GM18498 (cell line): ENCODE measurements around the gene DBET.
"Not testable (repeated sequence)": the region's sequence is repeated elsewhere in the genome, so short reads cannot be mapped to it uniquely, and the experiment has no call there.

ENCODE experiments used
- ATAC-seq: cut with Tn5 transposase; IDR thresholded peaks from one replicate; pipeline ENCODE4 v1.9.1; 2021; ENCODE audit warnings: mild to moderate bottlenecking, moderate library complexity; ENCODE audit not compliant: unreplicated experiment

DBET gene

GRCh38 chr4:190049378-190050239 lies 14.7 kb upstream of the DBET start:
- not testable (repeated sequence) for ATAC-seq

GRCh38 chr4:190058997-190059396 lies 5.3 kb upstream of the DBET start:
- not testable (repeated sequence) for ATAC-seq

- not testable (repeated sequence) for ATAC-seq
These were observed 503 bp downstream of the DBET start for GRCh38 chr4:190064805-190065204.

- ATAC-seq = not testable (repeated sequence)
These were observed 4.0 kb downstream of the DBET start for GRCh38 chr4:190068351-190068750.

GRCh38 chr4:190093052-190093451 lies 28.8 kb downstream of the DBET start:
- not testable (repeated sequence) for ATAC-seq

- ATAC-seq = not testable (repeated sequence)
These were observed 29.7 kb downstream of the DBET start for GRCh38 chr4:190094031-190094430.

- not testable (repeated sequence) for ATAC-seq
These were observed 31.0 kb downstream of the DBET start for GRCh38 chr4:190095335-190095734.

GRCh38 chr4:190099605-190100004 lies 35.3 kb downstream of the DBET start:
- ATAC-seq = not testable (repeated sequence)

- ATAC-seq = not testable (repeated sequence)
These were observed 37.2 kb downstream of the DBET start for GRCh38 chr4:190101525-190101924.

- ATAC-seq = not testable (repeated sequence)
These were observed 41.9 kb downstream of the DBET start for GRCh38 chr4:190106191-190106590.

GRCh38 chr4:190106611-190107480 lies 42.5 kb downstream of the DBET start:
- not testable (repeated sequence) for ATAC-seq

- ATAC-seq = not testable (repeated sequence)
These were observed 43.6 kb downstream of the DBET start for GRCh38 chr4:190107766-190108485.

GRCh38 chr4:190108756-190109155 lies 44.5 kb downstream of the DBET start:
- not testable (repeated sequence) for ATAC-seq

- ATAC-seq = not testable (repeated sequence)
These were observed 45.2 kb downstream of the DBET start for GRCh38 chr4:190109390-190110011.

- not testable (repeated sequence) for ATAC-seq
These were observed 45.7 kb downstream of the DBET start for GRCh38 chr4:190110033-190110432.

- ATAC-seq = not testable (repeated sequence)
These were observed 46.4 kb downstream of the DBET start for GRCh38 chr4:190110570-190111295.

GRCh38 chr4:190112879-190113278 lies 48.6 kb downstream of the DBET start:
- ATAC-seq = not testable (repeated sequence)

GRCh38 chr4:190114991-190115390 lies 50.7 kb downstream of the DBET start:
- not testable (repeated sequence) for ATAC-seq
